H9 (cell line): ENCODE data around the gene CSTF1. TPM values are rescaled to one million over a fixed set of nuclear protein-coding genes. Genes with fewer than 3 reads are reported as not detected.
A peak's percentile ranks its signal among the peaks of the same experiment; 100 is the strongest.

Experiments
- DNase-seq: peaks from one replicate; pipeline ENCODE4 v3.0.0-alpha.2; 2017
- H2AFZ ChIP-seq: one replicate; pipeline ENCODE4 v1.6.1; 2013; ENCODE audit warnings: mild to moderate bottlenecking, low read length, control low read depth, moderate library complexity
- H2AK5ac ChIP-seq: 2 replicates; pipeline ENCODE4 v1.6.1; 2013; ENCODE audit warnings: low read length, control low read depth, mixed read lengths; ENCODE audit not compliant: insufficient read length
- H2BK120ac ChIP-seq: one replicate; pipeline ENCODE4 v1.6.1; 2013; ENCODE audit warnings: low read depth, mild to moderate bottlenecking, low read length, control low read depth, inconsistent platforms; ENCODE audit not compliant: poor library complexity, severe bottlenecking
- H2BK12ac ChIP-seq: 2 replicates; pipeline ENCODE4 v1.6.1; 2013; ENCODE audit warnings: low read length, control low read depth, mixed read lengths, low read depth; ENCODE audit not compliant: insufficient read length
- H2BK15ac ChIP-seq: 2 replicates; pipeline ENCODE4 v1.6.1; 2013; ENCODE audit warnings: low read depth, low read length, control low read depth
- H2BK20ac ChIP-seq: one replicate; pipeline ENCODE4 v1.6.1; 2013; ENCODE audit warnings: low read depth, mild to moderate bottlenecking, low read length, control low read depth, inconsistent platforms; ENCODE audit not compliant: poor library complexity, severe bottlenecking
- H2BK5ac ChIP-seq: 2 replicates; pipeline ENCODE4 v1.6.1; 2013; ENCODE audit warnings: low read length, control low read depth, mixed read lengths; ENCODE audit not compliant: insufficient read length
- H3K14ac ChIP-seq: 2 replicates; pipeline ENCODE4 v1.6.1; 2013; ENCODE audit warnings: low read length, control low read depth; ENCODE audit not compliant: insufficient read depth
- H3K18ac ChIP-seq: 2 replicates; pipeline ENCODE4 v1.6.1; 2013; ENCODE audit warnings: low read depth, mild to moderate bottlenecking, mixed read lengths, low read length, control low read depth; ENCODE audit not compliant: insufficient read length
- H3K23ac ChIP-seq: 2 replicates; pipeline ENCODE4 v1.6.1; 2013; ENCODE audit warnings: low read length, control low read depth, mixed read lengths, low read depth; ENCODE audit not compliant: insufficient read length
- H3K23me2 ChIP-seq: 2 replicates; pipeline ENCODE4 v1.6.1; 2013; ENCODE audit warnings: low read depth, mild to moderate bottlenecking, mixed read lengths, low read length, control low read depth; ENCODE audit not compliant: insufficient read length, poor library complexity, severe bottlenecking
- H3K27ac ChIP-seq: 2 replicates; pipeline ENCODE4 v1.5.1; 2013; ENCODE audit warnings: low read length, control low read depth, mixed read lengths, low read depth; ENCODE audit not compliant: insufficient read length
- H3K27me3 ChIP-seq: 2 replicates; pipeline ENCODE4 v1.6.1; 2013; ENCODE audit warnings: low read length, control low read depth, inconsistent platforms; ENCODE audit not compliant: insufficient read depth
- H3K4ac ChIP-seq: 2 replicates; pipeline ENCODE4 v1.6.1; 2013; ENCODE audit warnings: low read depth, mild to moderate bottlenecking, control low read depth, inconsistent platforms, low read length, moderate library complexity
- H3K4me1 ChIP-seq: 2 replicates; pipeline ENCODE4 v1.6.1; 2013; ENCODE audit warnings: low read length, control low read depth, inconsistent platforms; ENCODE audit not compliant: insufficient read depth
- H3K4me2 ChIP-seq: 2 replicates; pipeline ENCODE4 v1.6.1; 2013; ENCODE audit warnings: low read length, control low read depth, mixed read lengths; ENCODE audit not compliant: insufficient read length, insufficient read depth
- H3K56ac ChIP-seq: 2 replicates; pipeline ENCODE4 v1.6.1; 2013; ENCODE audit warnings: low read depth, mild to moderate bottlenecking, mixed read lengths, low read length, control low read depth; ENCODE audit not compliant: insufficient read length
- H3K79me1 ChIP-seq: 2 replicates; pipeline ENCODE4 v1.6.1; 2013; ENCODE audit warnings: low read depth, mild to moderate bottlenecking, moderate library complexity, low read length, control low read depth, inconsistent platforms; ENCODE audit not compliant: insufficient read depth, poor library complexity, severe bottlenecking
- H3K79me2 ChIP-seq: 2 replicates; pipeline ENCODE4 v1.6.1; 2013; ENCODE audit warnings: low read length, control low read depth, inconsistent platforms; ENCODE audit not compliant: insufficient read depth
- H3K9ac ChIP-seq: 2 replicates; pipeline ENCODE4 v1.6.1; 2013; ENCODE audit warnings: low read length, control low read depth, mixed read lengths; ENCODE audit not compliant: insufficient read length; ENCODE audit errors: extremely low read depth
- H3K9me3 ChIP-seq: one replicate; pipeline ENCODE4 v1.6.1; 2013; ENCODE audit warnings: low read depth, low read length, inconsistent platforms; ENCODE audit not compliant: control insufficient read depth
- H3T11ph ChIP-seq: one replicate; pipeline ENCODE4 v1.6.1; 2013; ENCODE audit warnings: mild to moderate bottlenecking, low read length, control low read depth, inconsistent platforms
- H4K20me1 ChIP-seq: one replicate; pipeline ENCODE4 v1.6.1; 2013; ENCODE audit not compliant: control insufficient read depth, insufficient read length, insufficient read depth
- H4K5ac ChIP-seq: 2 replicates; pipeline ENCODE4 v1.6.1; 2013; ENCODE audit warnings: low read depth, mild to moderate bottlenecking, mixed read lengths, low read length, control low read depth; ENCODE audit not compliant: insufficient read length
- H4K8ac ChIP-seq: replicated peaks from 2 replicates; pipeline ENCODE4 v1.6.1; 2013; ENCODE audit warnings: low read length, control low read depth, mixed read lengths, low read depth; ENCODE audit not compliant: insufficient read length
- H4K91ac ChIP-seq: 2 replicates; pipeline ENCODE4 v1.6.1; 2013; ENCODE audit warnings: low read depth, mild to moderate bottlenecking, moderate library complexity, mixed read lengths, low read length, control low read depth; ENCODE audit not compliant: insufficient read length
- H3K27ac Mint-ChIP-seq, 3 experiments: 2 replicates in 2 of 3; 3 replicates in 1 of 3; pipeline ENCODE4 v1.8.0; 2020 to 2021; ENCODE audit warnings: mixed read lengths in 3 of 3, mild to moderate bottlenecking in 1 of 3, moderate library complexity in 1 of 3
- H3K27me3 Mint-ChIP-seq: 2 replicates; pipeline ENCODE4 v1.8.0; 2021; ENCODE audit warnings: low read depth, mild to moderate bottlenecking, moderate library complexity, mixed read lengths
- H3K36me3 Mint-ChIP-seq, 3 experiments: 2 replicates in 2 of 3; 3 replicates in 1 of 3; pipeline ENCODE4 v1.8.0; 2020 to 2021; ENCODE audit warnings: low read depth in 3 of 3, mixed read lengths in 3 of 3; ENCODE audit not compliant: insufficient read depth in 1 of 3
- H3K4me1 Mint-ChIP-seq, 2 experiments: 2 replicates each; pipeline ENCODE4 v1.8.0; 2020; ENCODE audit warnings: mixed read lengths in 2 of 2
- H3K4me3 Mint-ChIP-seq, 2 experiments: 2 replicates in 1 of 2; 3 replicates in 1 of 2; pipeline ENCODE4 v1.8.0; 2020 to 2021; ENCODE audit warnings: mild to moderate bottlenecking in 2 of 2, mixed read lengths in 2 of 2, moderate library complexity in 1 of 2
- H3K9me3 Mint-ChIP-seq, 2 experiments: 2 replicates in 1 of 2; 3 replicates in 1 of 2; pipeline ENCODE4 v1.8.0; 2020; ENCODE audit warnings: mild to moderate bottlenecking in 2 of 2, mixed read lengths in 2 of 2, moderate library complexity in 1 of 2
- WGBS: extraction: QIAGEN DNeasy Blood & Tissue Kit; methylation state at CpG from one replicate; pipeline ENCODE4 v1.1.7; 2013; ENCODE audit warnings: missing lambda C conversion rate, low lambda C conversion rate, mixed read lengths; ENCODE audit not compliant: insufficient read length; ENCODE audit errors: extremely low coverage; 5-methylcytosine and 5-hydroxymethylcytosine counted together
- total RNA-seq: library from RNA; stranded (reverse); gene quantifications from 2 replicates; pipeline ENCODE4 v1.2.1, GENCODE V29; 2021
- TF ChIP-seq, protein P1 (sequence below): fragments of 200-600 bp; sonication (generic); conservative IDR thresholded peaks from 3 replicates; pipeline ENCODE4 v1.8.0; 2021; ENCODE audit warnings: antibody characterized with exemption, mild to moderate bottlenecking

The CSTF1 gene
- total RNA-seq, 1 experiment from 2014 or later, result 72.9 TPM

DNA sequence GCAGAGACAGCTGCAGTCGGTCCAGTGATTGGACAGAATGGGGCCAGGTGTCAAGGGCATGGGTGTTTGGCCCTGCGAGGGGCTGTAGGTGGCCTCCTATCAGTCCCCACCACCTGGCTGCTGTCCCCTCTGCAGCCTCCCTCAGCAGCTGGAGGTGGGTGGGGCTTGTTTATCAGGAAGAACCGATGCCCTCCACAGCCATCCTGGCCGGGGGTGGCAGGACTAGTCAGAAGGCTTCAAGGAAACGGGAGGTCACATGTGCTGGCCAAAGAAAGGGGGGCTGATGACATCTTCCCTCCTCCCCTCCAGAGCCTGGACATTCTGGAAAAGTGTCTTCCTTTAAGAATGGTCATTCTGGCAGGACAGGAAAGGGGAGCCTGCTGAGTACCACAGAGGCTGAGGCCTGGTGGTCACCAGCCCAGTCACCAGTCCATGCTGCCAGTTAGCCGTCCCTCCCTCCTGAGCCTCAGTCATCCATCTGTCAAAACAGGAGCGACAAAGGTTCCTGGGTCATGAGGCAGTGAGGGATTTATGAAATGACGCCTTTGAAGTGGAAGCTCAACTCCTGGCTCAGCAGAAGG, 29.5 kb upstream of the CSTF1 start:
- H3K79me2 ChIP-seq, result no peaks in the 10 kb centered on the region
- H3K18ac ChIP-seq, result no peak overlapping the region
- no peak overlapping the region for H2BK15ac ChIP-seq
- no peak overlapping the region for H4K8ac ChIP-seq
- H3K27me3 Mint-ChIP-seq, result no peaks in the 10 kb centered on the region; the same call in 1 of the 2 replicates
- no peaks in the 10 kb centered on the region for H3K79me1 ChIP-seq
- no peaks in the 10 kb centered on the region for H3K27me3 ChIP-seq
- H3K4ac ChIP-seq, result no peak overlapping the region
- no peak overlapping the region for H3K4me2 ChIP-seq
- no peak overlapping the region for H3K27ac ChIP-seq
- no peak overlapping the region for H3K9ac ChIP-seq
- H3K27ac Mint-ChIP-seq, result no peak overlapping the region
- H3K23ac ChIP-seq, result no peak overlapping the region
- DNase-seq, result peak; percentile 44
- peaks cover 19 to 23% of the 10 kb centered on the region in 2 experiments for H3K4me1 Mint-ChIP-seq
- peaks cover 11% of the 10 kb centered on the region for H3K23me2 ChIP-seq
- no peak overlapping the region for H2AFZ ChIP-seq
- no CpG with 5 or more reads among the region's 8 CpGs for WGBS
- no peaks in the 10 kb centered on the region for H3K4me1 ChIP-seq
- no peak overlapping the region for H2AK5ac ChIP-seq
- H4K20me1 ChIP-seq, result no peaks in the 10 kb centered on the region
- no peaks in the 10 kb centered on the region for H3K9me3 ChIP-seq
- no peak overlapping the region for H3T11ph ChIP-seq
- H3K4me3 Mint-ChIP-seq, result no peak overlapping the region
- no peak overlapping the region for H2BK20ac ChIP-seq
- no peak overlapping the region for H2BK120ac ChIP-seq
- H4K5ac ChIP-seq, result no peak overlapping the region
- H3K36me3 Mint-ChIP-seq, result peaks cover 0 to 18% (median 0%) of the 10 kb centered on the region in 3 experiments; a peak in 4 of 7 replicates
- no peak overlapping the region for H2BK5ac ChIP-seq
- no peak overlapping the region for H4K91ac ChIP-seq
- H3K9me3 Mint-ChIP-seq, result no peaks in the 10 kb centered on the region
- no peak overlapping the region for H2BK12ac ChIP-seq
- no peak overlapping the region for H3K14ac ChIP-seq
- TF ChIP-seq, protein P1, sequence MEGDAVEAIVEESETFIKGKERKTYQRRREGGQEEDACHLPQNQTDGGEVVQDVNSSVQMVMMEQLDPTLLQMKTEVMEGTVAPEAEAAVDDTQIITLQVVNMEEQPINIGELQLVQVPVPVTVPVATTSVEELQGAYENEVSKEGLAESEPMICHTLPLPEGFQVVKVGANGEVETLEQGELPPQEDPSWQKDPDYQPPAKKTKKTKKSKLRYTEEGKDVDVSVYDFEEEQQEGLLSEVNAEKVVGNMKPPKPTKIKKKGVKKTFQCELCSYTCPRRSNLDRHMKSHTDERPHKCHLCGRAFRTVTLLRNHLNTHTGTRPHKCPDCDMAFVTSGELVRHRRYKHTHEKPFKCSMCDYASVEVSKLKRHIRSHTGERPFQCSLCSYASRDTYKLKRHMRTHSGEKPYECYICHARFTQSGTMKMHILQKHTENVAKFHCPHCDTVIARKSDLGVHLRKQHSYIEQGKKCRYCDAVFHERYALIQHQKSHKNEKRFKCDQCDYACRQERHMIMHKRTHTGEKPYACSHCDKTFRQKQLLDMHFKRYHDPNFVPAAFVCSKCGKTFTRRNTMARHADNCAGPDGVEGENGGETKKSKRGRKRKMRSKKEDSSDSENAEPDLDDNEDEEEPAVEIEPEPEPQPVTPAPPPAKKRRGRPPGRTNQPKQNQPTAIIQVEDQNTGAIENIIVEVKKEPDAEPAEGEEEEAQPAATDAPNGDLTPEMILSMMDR, result no peak
- no peak overlapping the region for H3K56ac ChIP-seq
